ENCODE data around the gene CT45A6.
"Not testable (repeated sequence)": the region's sequence is repeated elsewhere in the genome, so short reads cannot be mapped to it uniquely, and the experiment has no call there.

The CT45A6 gene

GRCh38 chrX:135802687-135803086, at the start of gene CT45A6:
TSS of gene CT45A6 (minus strand) at chrX:135802787. CDS start at chrX:135798993, 3,794 bp downstream.
- not testable (repeated sequence) for H3K4me3 ChIP-seq (ENCODE audit: low read length); DNase-seq (ENCODE audit: low read depth)

GRCh38 chrX:135837180-135837579, 34.6 kb upstream of the CT45A6 start, which contains the start of gene CT45A7:
TSS of gene CT45A7 (minus strand) at chrX:135837280. CDS start at chrX:135833533, 3,747 bp downstream.
- DNase-seq (ENCODE audit: low read depth); H3K4me3 ChIP-seq (ENCODE audit: low read length): not testable (repeated sequence)

GRCh38 chrX:135819912-135820311, 17.3 kb upstream of the CT45A6 start, which contains the start of gene CT45A2:
TSS of gene CT45A2 (minus strand) at chrX:135820012. CDS start at chrX:135816265, 3,747 bp downstream.
- H3K4me3 ChIP-seq (ENCODE audit: low read length); DNase-seq (ENCODE audit: low read depth): not testable (repeated sequence)

- not testable (repeated sequence) for H3K4me3 ChIP-seq (ENCODE audit: low read length); DNase-seq (ENCODE audit: low read depth)
These were observed 17.2 kb downstream of the CT45A6 start, which contains the start of gene CT45A5 for GRCh38 chrX:135785403-135785802. TSS of gene CT45A5 (minus strand) at chrX:135785503. CDS start at chrX:135781729, 3,774 bp downstream.

GRCh38 chrX:135768091-135768490, 34.5 kb downstream of the CT45A6 start, which contains the start of gene CT45A3:
TSS of gene CT45A3 (minus strand) at chrX:135768191. CDS start at chrX:135764444, 3,747 bp downstream.
- not testable (repeated sequence) for H3K4me3 ChIP-seq (ENCODE audit: low read length); DNase-seq (ENCODE audit: low read depth)

- H3K4me3 ChIP-seq (ENCODE audit: low read length); DNase-seq (ENCODE audit: low read depth): not testable (repeated sequence)
These were observed 57.8 kb downstream of the CT45A6 start for GRCh38 chrX:135744739-135745138.

Data from retinal pigment epithelial cell (primary cell).